HG02610 (cell line): Measurements from ENCODE around the gene TNRC6C.

Experiments used
- ATAC-seq: cut with Tn5 transposase; IDR thresholded peaks from one replicate; pipeline ENCODE4 v1.9.1; 2021; ENCODE audit warnings: mild to moderate bottlenecking, moderate library complexity; ENCODE audit not compliant: unreplicated experiment

TNRC6C gene, protein sequence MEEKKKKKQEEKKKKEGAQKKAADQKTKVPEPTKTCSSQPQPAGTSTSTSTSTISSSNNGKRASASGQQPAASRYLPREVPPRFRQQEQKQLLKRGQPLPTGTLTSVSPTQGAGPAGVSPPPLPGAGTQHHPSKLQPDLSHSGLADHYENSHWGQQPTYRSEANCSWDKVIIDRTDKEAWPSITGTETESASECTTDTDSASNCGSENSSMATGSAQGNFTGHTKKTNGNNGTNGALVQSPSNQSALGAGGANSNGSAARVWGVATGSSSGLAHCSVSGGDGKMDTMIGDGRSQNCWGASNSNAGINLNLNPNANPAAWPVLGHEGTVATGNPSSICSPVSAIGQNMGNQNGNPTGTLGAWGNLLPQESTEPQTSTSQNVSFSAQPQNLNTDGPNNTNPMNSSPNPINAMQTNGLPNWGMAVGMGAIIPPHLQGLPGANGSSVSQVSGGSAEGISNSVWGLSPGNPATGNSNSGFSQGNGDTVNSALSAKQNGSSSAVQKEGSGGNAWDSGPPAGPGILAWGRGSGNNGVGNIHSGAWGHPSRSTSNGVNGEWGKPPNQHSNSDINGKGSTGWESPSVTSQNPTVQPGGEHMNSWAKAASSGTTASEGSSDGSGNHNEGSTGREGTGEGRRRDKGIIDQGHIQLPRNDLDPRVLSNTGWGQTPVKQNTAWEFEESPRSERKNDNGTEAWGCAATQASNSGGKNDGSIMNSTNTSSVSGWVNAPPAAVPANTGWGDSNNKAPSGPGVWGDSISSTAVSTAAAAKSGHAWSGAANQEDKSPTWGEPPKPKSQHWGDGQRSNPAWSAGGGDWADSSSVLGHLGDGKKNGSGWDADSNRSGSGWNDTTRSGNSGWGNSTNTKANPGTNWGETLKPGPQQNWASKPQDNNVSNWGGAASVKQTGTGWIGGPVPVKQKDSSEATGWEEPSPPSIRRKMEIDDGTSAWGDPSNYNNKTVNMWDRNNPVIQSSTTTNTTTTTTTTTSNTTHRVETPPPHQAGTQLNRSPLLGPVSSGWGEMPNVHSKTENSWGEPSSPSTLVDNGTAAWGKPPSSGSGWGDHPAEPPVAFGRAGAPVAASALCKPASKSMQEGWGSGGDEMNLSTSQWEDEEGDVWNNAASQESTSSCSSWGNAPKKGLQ (N-terminal part only)

DNA sequence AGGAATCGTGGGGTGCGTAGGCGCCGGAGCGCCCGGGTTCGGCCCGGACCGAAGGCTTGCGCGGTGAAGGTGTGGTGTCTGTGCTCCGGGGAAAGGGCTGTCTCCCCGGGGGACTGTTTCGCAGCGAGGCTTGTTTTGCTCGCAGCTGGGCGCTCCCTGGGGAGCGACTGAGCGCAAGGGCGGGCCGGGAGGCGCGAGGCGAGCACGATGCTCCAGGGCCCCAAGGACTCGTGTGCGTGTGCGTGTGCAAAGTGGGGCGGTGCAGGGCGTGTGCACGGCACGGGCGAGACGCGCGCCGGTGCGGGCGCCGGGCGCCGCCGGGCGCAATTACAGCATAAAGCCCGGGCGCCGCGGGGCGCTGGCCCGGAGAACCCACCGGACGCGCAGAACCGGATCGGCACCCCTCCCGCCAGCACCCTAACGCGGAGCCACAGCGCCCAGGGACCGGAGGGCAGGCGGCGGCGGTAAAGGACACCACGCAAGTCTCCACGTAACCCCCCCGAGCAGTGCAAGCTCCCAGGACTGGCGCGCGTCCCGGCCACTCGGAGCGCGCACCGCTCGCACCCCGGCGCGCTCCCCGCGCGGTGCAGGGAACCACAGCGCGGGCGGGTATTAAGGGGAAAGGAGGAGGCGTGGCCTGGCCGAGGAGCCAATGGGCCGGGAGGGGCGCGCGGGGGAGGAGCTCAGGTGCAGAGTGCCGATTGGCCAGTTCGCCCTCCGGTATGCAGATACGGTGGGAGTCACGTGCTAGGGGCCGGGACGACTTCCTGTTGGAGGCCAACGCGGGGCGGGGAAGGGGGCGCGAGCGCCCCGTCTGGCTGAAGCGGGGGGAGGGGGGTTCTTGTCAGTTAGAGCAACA lies at the start of gene TNRC6C:
TNRC6C (plus strand) TSS at position 847 of the 859 bp plus-strand sequence. CDS start 45,504 bp downstream, outside the sequence.
- peak; percentile 89 for ATAC-seq

- no peak for ATAC-seq
Observed at GRCh38 chr17:77909236-77909635, 49.3 kb upstream of the TNRC6C start.

- no peak for ATAC-seq
Observed at GRCh38 chr17:77909816-77910215, 48.7 kb upstream of the TNRC6C start.

- ATAC-seq, result no peak
Observed at GRCh38 chr17:77914385-77915254, 43.9 kb upstream of the TNRC6C start.

DNA sequence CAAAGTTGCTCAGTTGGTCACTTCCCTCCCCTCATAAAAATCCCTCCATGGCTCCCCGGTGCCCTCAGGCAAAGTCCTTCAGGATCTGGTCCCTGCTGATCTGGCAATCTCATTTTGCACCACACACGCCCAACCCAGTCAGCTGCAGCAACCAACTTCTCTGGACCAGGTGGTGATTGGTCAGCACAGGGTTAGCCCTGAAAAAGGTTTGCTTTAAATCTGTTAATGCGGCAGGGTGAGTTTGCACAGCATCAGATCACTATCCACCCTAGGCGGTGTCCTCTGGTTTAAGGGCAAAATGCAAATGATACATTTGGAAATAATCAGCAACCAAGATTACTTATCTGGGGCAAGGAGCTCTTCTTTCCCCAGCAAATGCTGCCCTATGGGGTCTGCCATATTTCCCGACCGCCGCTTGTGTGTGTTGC lies 42.9 kb upstream of the TNRC6C start:
- no peak for ATAC-seq

GRCh38 chr17:77916264-77916663 lies 42.2 kb upstream of the TNRC6C start:
- no peak for ATAC-seq

DNA sequence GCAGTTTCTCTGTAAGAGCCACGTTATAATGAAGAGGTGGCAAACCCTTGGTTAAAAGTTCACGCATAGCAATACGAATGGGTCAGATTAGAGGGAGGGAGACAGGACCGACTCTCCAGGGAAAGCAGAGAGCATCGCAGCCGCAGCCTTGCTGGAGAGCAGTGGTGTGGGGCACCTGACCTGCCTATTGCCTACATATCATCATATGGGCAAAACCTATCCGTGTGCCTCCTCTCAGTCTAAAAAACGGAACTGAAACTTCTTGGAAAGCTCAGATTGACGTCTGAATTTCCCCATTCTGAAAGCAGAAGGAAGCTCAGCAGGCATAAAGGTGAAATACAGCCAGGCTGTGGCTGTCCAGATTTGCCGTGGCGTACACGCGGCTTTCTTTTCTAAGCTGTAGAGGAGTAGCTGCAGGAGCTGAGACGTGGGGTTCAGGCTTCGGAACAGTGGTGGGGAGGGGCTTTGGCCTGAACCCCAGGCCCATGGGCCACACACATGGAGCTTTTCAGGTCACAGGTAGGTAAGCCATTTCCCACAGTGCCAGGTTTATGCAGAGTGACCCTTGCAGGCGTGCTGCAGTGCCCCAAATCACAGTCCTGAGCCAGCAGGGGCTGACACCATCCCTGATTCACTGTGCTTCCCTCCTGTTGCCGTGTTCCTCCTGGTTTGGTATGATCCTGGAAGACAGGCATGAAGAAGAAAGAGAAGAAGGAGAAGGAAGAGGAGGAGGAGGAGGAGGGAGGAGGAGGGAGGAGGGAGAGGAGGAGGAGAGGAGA lies 41.6 kb upstream of the TNRC6C start:
- no peak for ATAC-seq

GRCh38 chr17:77919276-77919675 lies 39.2 kb upstream of the TNRC6C start:
- no peak for ATAC-seq

DNA sequence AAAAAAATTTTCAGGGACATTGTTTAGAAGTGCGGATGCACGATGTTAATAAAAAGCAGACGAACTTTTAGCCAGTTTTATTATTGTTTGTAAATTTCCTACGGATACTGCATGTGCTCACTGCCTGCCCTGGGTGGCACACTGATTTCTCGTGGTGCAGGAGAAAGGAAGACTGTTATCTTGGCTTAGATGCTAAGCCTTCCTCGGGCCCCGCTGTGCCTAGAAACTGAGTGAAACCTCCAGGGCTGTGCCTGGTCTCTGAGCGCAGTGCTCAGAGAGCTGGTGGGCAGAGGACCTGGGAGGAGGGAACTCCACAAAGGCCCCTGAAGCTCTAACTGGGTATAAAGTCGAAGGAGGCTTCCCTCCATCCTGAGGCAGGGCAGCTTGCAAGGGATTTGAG lies 35.4 kb upstream of the TNRC6C start:
- ATAC-seq, result no peak

GRCh38 chr17:77923776-77924513 lies 34.6 kb upstream of the TNRC6C start:
- no peak for ATAC-seq

DNA sequence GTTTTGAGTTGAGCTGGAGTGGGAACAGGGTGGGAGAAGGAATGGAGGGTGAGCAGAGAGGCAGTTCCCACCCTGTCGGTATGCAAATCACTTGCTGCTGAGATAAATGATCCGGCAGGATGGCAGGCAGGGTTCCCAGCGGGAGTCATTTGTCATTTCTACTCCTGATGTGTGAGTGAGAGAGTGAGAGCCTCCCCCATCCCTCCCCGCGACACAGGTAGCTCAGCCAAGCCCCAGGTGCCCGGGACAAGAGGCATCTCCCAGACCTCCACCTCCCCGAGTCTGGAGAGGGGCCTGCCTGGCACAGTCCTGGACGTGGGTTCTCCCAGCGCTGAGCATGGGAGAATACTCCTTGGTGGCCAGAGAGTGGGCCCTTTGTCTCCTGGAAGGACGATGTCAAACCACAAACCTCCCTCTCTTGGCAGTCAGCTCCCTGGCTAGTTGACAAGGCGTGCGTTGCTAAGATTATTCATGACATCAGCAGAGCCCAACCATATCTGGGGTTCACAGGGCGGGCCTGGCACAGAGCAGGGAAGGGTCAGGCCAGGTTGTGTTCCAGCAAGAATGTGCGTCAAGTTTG lies 33.7 kb upstream of the TNRC6C start:
- ATAC-seq, result no peak

DNA sequence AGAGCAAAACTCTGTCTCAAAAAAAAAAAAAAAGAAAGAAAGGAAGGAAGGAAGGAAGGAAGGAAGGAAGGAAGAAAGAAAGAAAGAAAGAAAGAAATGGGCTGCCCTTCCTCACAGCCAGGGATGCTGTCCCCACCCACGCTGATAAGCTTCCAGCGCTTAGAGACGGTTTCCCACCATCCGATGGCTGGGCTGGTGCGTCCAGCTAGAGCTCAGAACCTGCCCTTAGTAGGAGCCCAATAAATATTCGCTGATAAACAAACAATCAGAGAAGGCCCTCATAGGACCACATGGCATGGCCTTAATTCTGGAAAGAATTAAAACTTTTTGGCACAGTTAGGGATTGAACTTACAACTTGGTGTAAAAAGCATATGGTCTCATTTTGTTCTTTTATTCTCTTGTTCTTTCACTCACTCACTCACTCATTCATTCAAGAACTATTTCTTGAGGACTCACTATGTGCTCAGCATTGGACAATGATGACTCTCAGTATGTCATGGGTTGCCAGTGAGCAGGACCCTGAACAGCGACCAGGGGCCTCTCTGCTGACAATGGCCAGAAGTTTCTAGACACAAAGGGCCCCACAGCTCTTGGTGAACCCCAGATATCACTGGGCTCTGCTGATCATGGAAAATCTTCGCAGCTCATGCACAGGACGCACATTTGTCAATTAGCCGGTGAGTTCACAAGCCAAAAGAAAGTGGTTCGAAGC lies 32.5 kb upstream of the TNRC6C start:
- ATAC-seq, result no peak

GRCh38 chr17:77926981-77927380 lies 31.5 kb upstream of the TNRC6C start:
- no peak for ATAC-seq

DNA sequence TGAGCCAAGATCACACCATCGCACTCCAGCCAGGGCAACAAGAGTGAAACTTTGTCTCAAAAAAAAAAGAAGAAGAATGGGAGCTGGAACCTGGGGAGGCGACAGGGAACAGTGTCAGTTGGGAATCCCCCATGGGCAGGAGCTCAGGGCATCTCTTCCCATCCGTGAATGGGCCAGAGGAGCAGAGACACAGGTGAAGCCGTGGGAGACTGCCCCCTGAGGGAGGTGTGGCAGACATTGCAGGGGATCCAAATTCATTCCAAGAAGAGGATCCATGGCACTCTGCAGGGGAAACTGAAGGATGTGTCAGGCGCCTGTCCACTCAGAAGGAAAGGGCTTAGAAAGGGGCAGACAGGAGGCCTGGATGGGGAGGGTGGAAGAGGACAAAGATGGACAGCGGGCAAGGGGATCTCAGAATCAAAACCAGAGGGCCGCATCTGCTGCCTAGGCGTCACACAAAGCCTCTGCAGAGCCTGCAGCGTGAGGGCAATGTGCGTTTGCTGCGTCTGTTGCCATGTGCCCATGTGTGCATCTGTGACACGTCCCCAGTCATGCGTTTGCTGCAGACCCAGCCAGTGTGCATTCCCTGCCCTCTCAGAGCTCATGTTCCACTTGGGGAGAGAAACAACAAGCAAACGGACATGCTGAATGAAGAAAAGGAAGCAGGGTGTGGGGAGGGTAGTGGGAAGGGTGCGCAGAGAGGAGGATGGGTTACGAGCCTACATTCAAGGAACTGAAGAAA lies 30.6 kb upstream of the TNRC6C start:
- ATAC-seq, result no peak

GRCh38 chr17:77928519-77929179 lies 29.9 kb upstream of the TNRC6C start:
- no peak for ATAC-seq

DNA sequence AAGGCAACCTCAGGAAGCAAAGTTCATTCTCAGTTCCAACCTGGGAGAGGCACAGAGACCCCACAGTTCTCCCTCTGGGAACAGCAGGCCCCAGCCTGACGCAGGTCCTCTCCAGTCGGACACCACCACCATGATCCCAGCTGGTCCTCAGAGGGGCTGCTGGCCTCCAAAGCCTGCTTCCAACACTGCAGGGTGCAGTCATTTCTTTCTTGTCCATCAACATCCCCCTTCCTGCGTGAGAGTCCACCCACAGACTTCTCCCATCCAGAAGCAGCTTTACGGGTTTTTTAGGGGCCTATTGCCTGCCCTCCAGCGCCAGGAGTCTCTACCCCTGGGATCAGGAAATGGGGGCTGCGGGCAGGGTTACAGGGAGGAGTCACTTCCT lies 29.3 kb upstream of the TNRC6C start:
- no peak for ATAC-seq
